GM12878 (cell line): ENCODE data around the gene TMEM131L. TPM values are rescaled to one million over a fixed set of nuclear protein-coding genes. Genes with fewer than 3 reads are reported as not detected.
"Not testable (repeated sequence)": the region's sequence is repeated elsewhere in the genome, so short reads cannot be mapped to it uniquely, and the experiment has no call there.

Source experiments
- ATAC-seq: fragments of 200-7000 bp; cut with Tn5 transposase; 3 replicates; pipeline ENCODE4 v1.9.1; 2020; ENCODE audit warnings: mild to moderate bottlenecking, moderate library complexity
- BruUV-seq: library from RNA; stranded (reverse); fragments of 400-500 nt; replicated peaks from 2 replicates; lab custom pipeline; 2021; lab: Mats Ljungman, UMichigan
- CTCF ChIA-PET: fragments of 300-600 bp; sonication (Branson Sonifier 250); formaldehyde crosslinking; extraction: SDS; loops from one replicate; lab custom pipeline; 2021; ENCODE audit warnings: inconsistent platforms; lab: Yijun Ruan, JAX
- POLR2A ChIA-PET: fragments of 350-600 bp; formaldehyde crosslinking; extraction: SDS; loops from one replicate; lab custom pipeline; 2021; ENCODE audit warnings: inconsistent platforms; lab: Charles Lee
- RAD21 ChIA-PET: fragments of 300-600 bp; sonication (Branson Sonifier 250); formaldehyde crosslinking; loops from one replicate; lab custom pipeline; 2023; ENCODE audit warnings: antibody characterized with exemption; ENCODE audit not compliant: unreplicated experiment; lab: Charles Lee
- SMC1A ChIA-PET: fragments of 300-600 bp; sonication (Branson Sonifier 250); formaldehyde crosslinking; loops from one replicate; lab custom pipeline; 2023; ENCODE audit not compliant: unreplicated experiment, uncharacterized antibody; lab: Charles Lee
- DNase-seq: peaks from one replicate; pipeline ENCODE4 v3.0.0-alpha.2; 2011; ENCODE audit warnings: low read depth, low spot score
- FAIRE-seq: peaks from 3 replicates; lab custom pipeline; 2011; peaks lifted over from hg19 to GRCh38; lab: Jason Lieb, UNC
- H2AFZ ChIP-seq: 2 replicates; pipeline ENCODE4 v1.6.0; 2011; ENCODE audit warnings: low read depth, low read length, control low read depth; ENCODE audit not compliant: control insufficient read depth
- H3K27ac ChIP-seq: 2 replicates; pipeline ENCODE4 v1.5.1; 2011; ENCODE audit warnings: control low read depth; ENCODE audit not compliant: control insufficient read depth, insufficient read depth
- H3K27me3 ChIP-seq, 2 experiments: replicated peaks in 1 of 2; 2 replicates each; pipeline versions ENCODE4 v1.6.0 to v1.6.1; 2011; ENCODE audit warnings: low read length in 1 of 2; ENCODE audit not compliant: control insufficient read depth in 2 of 2, insufficient read depth in 2 of 2
- H3K36me3 ChIP-seq, 2 experiments: 2 replicates each; pipeline ENCODE4 v1.5.1; 2011; ENCODE audit warnings: low read length in 1 of 2; ENCODE audit not compliant: control insufficient read depth in 2 of 2, insufficient read depth in 2 of 2
- H3K4me1 ChIP-seq: 2 replicates; pipeline ENCODE4 v1.6.1; 2011; ENCODE audit warnings: mild to moderate bottlenecking, low read length, moderate library complexity, mixed read lengths; ENCODE audit not compliant: control insufficient read depth, insufficient read depth
- H3K4me2 ChIP-seq: 2 replicates; pipeline ENCODE4 v1.6.0; 2011; ENCODE audit warnings: control low read depth; ENCODE audit not compliant: control insufficient read depth, insufficient read depth
- H3K4me3 ChIP-seq: fragments of 200-600 bp; sonication (generic); 2 replicates; pipeline ENCODE4 v1.5.1; 2016
- H3K79me2 ChIP-seq: 2 replicates; pipeline ENCODE4 v1.6.0; 2011; ENCODE audit warnings: low read length; ENCODE audit not compliant: control insufficient read depth, insufficient read depth
- H3K9ac ChIP-seq: 2 replicates; pipeline ENCODE4 v1.8.0; 2011; ENCODE audit warnings: low read length, control low read depth, mixed read lengths; ENCODE audit not compliant: control insufficient read depth, insufficient read depth
- H3K9me3 ChIP-seq: replicated peaks from 3 replicates; pipeline ENCODE4 v1.5.1; 2011; ENCODE audit warnings: mild to moderate bottlenecking, low read length; ENCODE audit not compliant: control insufficient read depth, insufficient read depth
- H4K20me1 ChIP-seq: 2 replicates; pipeline ENCODE4 v1.6.0; 2011; ENCODE audit not compliant: control insufficient read depth, insufficient read depth
- NFIC ChIP-seq: IDR thresholded peaks from 2 replicates; pipeline ENCODE4 v1.6.1; 2012; ENCODE audit warnings: low read depth, mild to moderate bottlenecking, inconsistent platforms, low read length, moderate library complexity
- SPI1 ChIP-seq: IDR thresholded peaks from 2 replicates; pipeline ENCODE4 v1.6.1; 2011; ENCODE audit warnings: low read depth, mild to moderate bottlenecking, low read length, moderate library complexity, borderline replicate concordance; ENCODE audit not compliant: insufficient read depth
- SRF ChIP-seq, 2 experiments: IDR thresholded peaks; 2 replicates each; pipeline ENCODE4 v1.6.1; 2011; ENCODE audit warnings: low read depth in 2 of 2, low read length in 2 of 2, mild to moderate bottlenecking in 1 of 2, moderate library complexity in 1 of 2
- ZNF622 ChIP-seq: fragments of 450-650 bp; IDR thresholded peaks from 2 replicates; pipeline ENCODE4 v1.6.1; 2017; ENCODE audit warnings: mild to moderate bottlenecking, inconsistent platforms
- WGBS: methylation state at CpG from one replicate; pipeline ENCODE4 v1.1.6; 2016; ENCODE audit warnings: low lambda C conversion rate; ENCODE audit not compliant: insufficient replicate concordance, insufficient coverage; ENCODE audit errors: missing lambda C conversion rate; 5-methylcytosine and 5-hydroxymethylcytosine counted together
- in situ Hi-C: fragments of 300-500 bp; cut with MboI; formaldehyde crosslinking; loops from 9 replicates; pipeline ENCODE4 v1.14.3; 2018; ENCODE audit warnings: mixed read lengths
- intact Hi-C: fragments of 100-400 bp; cut with micrococcal nuclease; formaldehyde crosslinking; loops from one replicate; pipeline ENCODE4 v1.14.2; 2022; ENCODE audit not compliant: unreplicated experiment
- polyA plus RNA-seq, 11 experiments: library from polyadenylated mRNA; depleted of rRNA in 4 of 11; unstranded in 6 of 11; stranded (reverse) in 5 of 11; fragments of >200 nt; fragmentation: Nextera tagmentation in 4 of 11; fragmentation: Illumina TruSeq in 1 of 11; extraction: Ambion mirVana in 4 of 11; extraction: Trizol in 1 of 11; gene quantifications; 1 replicate in 1 of 11; 2 replicates in 10 of 11; pipeline versions ENCODE4 v1.2.1 to v1.2.3, GENCODE V29; 2011 to 2016; ENCODE audit warnings: inconsistent platforms in 2 of 11, missing spikeins in 2 of 11, low read depth in 1 of 11
- total RNA-seq, 4 experiments: library from RNA; depleted of rRNA in 3 of 4; stranded (reverse); fragments of >200 nt in 3 of 4; fragmentation: Illumina TruSeq in 1 of 4; extraction: Trizol in 1 of 4; gene quantifications; 2 replicates each; pipeline versions ENCODE4 v1.2.1 to v1.2.3, GENCODE V29; 2013 to 2021
- TF ChIP-seq, protein P1 (sequence below): fragments of 450-650 bp; IDR thresholded peaks from 2 replicates; pipeline ENCODE4 v1.6.1; 2018; ENCODE audit warnings: borderline replicate concordance, mild to moderate bottlenecking; ENCODE audit not compliant: partially characterized antibody
- TF ChIP-seq, protein P2 (sequence below): fragments of 450-650 bp; conservative IDR thresholded peaks from 2 replicates; pipeline ENCODE4 v1.6.1; 2017; ENCODE audit warnings: mild to moderate bottlenecking, moderate library complexity
- TF ChIP-seq, protein P3 (sequence below): IDR thresholded peaks from 2 replicates; pipeline ENCODE4 v1.6.1; 2012; ENCODE audit warnings: low read depth, low read length, improper control_type of control experiment

TMEM131L gene
- total and polyA plus RNA-seq, 10 of the 15 experiments (the other 5 are each of a cell fraction or from before 2014, with no cell fraction given), result 8.5 to 101 (median 74.4) TPM

DNA sequence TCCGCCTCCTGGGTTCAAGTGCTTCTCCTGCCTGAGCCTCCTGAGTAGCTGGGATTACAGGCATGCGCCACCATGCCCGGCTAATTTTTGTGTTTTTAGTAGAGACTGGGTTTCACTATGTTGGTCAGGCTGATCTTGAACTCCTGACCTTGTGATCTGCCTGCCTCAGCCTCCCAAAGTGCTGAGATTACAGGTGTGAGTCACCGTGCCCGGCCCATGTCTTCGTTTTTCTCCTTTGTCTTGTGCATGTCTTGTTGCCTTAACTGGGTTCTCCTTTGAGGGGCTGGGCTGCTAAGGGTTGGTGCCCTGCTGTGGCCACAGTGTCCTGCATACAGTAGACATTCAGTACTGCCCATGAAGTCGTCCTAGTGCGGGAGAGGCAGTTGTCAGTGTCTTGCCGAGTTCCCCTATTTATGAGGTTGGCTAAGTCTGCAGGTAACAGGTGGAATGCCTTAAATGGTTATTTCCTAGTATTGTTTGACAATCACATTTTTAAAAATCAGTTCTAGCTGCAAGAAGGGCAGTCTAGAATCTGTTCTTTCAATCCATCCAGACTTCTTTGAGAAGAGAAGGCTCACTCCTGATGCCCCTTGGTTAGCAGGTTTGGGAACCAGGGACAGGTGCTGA lies 5.0 kb downstream of the TMEM131L start:
- Histone ChIP-seq H3K27ac (peak overlapping the region; percentile 88), H3K4me3 (peak overlapping the region; percentile 98), H3K9ac (peak overlapping the region; percentile 66), H3K4me1 (peaks cover 40% of the 10 kb centered on the region), H3K4me2 (peak overlapping the region; percentile 90), H3K36me3 (peaks cover 6 to 30% of the 10 kb centered on the region in 2 experiments)
- SMC1A ChIA-PET, result interaction anchor here (1.1 to 12.9 kb wide), 8 partner anchors 11 to 70 kb away, joined by 3 to 356 read pairs (median 32); no protein-coding TSS in a partner anchor
- H3K27me3 ChIP-seq, H3K9me3 ChIP-seq, H4K20me1 ChIP-seq, DNase-seq, intact Hi-C loops, FAIRE-seq, H2AFZ ChIP-seq, in situ Hi-C loops, ATAC-seq: not testable (repeated sequence)
- RAD21 ChIA-PET, result interaction anchor here (0.7 to 15.8 kb wide), 7 partner anchors 11 to 103 kb away, joined by 3 to 429 read pairs (median 57); no protein-coding TSS in a partner anchor
- WGBS, result 11% methylated on average over 9 of the region's 9 CpGs
- POLR2A ChIA-PET, result interaction anchor here (0.6 to 16.1 kb wide), 4 partner anchors 11 to 30 kb away, joined by 3 to 268 read pairs (median 18); no protein-coding TSS in a partner anchor
- CTCF ChIA-PET, result interaction anchor here (1.3 to 6.5 kb wide), 7 partner anchors 11 to 75 kb away, joined by 3 to 55 read pairs (median 4); no protein-coding TSS in a partner anchor
- TSS peak; percentile 91 for BruUV-seq
- TF ChIP-seq SPI1 (0 out of 2 replicates have a peak, but pooled peaks have one; percentile 5), SRF (IDR thresholded peaks at IDR 0.05; ENCODE audit: low read depth in 2 of 2, low read length in 2 of 2) (peak in 1 of 2 experiments; percentile 75; a peak in 2 of 4 replicates)
- TF ChIP-seq, all 136 proteins: peak for 2; not testable (repeated sequence) for 134
- peaks cover 98% of the 10 kb centered on the region for H3K79me2 ChIP-seq

DNA sequence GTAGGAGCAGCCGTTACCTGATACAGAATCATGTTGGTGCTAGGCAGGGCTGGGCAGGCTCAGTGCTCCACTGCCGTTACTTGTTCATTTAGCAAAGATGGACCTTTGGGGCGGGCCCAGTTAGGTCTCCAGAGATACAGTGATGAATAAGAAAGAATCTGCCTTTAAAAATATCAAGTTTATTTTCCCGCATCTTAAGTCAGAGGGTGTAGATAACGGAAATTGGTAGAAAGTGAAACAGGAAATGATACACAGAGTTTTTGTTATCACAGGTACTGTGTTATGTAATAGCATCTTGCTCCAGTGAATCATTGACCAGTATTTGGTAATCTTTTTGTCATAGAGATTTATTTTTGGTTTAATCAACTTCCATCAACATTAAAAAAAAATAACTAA lies 5.5 kb downstream of the TMEM131L start:
- SMC1A ChIA-PET, result interaction anchor here (1.1 to 12.9 kb wide), 6 partner anchors 10 to 55 kb away, joined by 3 to 356 read pairs (median 24); no protein-coding TSS in a partner anchor
- H4K20me1 ChIP-seq, result no peaks in the 10 kb centered on the region; the same call in 1 of the 2 replicates
- no peaks in the 10 kb centered on the region for H3K27me3 ChIP-seq
- H3K4me2 ChIP-seq, result peak overlapping the region; percentile 90
- peak overlapping the region; percentile 98 for H3K4me3 ChIP-seq
- DNase-seq (no peak), FAIRE-seq (no peak), ATAC-seq (peak; percentile 23)
- POLR2A ChIA-PET, result interaction anchor here (0.5 to 16.1 kb wide), 5 partner anchors 11 to 60 kb away, joined by 3 to 268 read pairs (median 5); no protein-coding TSS in a partner anchor
- peaks cover 6 to 30% of the 10 kb centered on the region in 2 experiments for H3K36me3 ChIP-seq
- RAD21 ChIA-PET, result interaction anchor here (2.2 to 15.8 kb wide), 3 partner anchors 11 to 38 kb away, joined by 6 to 429 read pairs (median 118); no protein-coding TSS in a partner anchor
- no peaks in the 10 kb centered on the region; the same call in 2 of the 3 replicates for H3K9me3 ChIP-seq
- intact Hi-C loops (loop anchor here (1.0 kb wide), 1 partner anchor 17 kb away; no protein-coding TSS in a partner anchor), in situ Hi-C loops (no loop called here)
- peak overlapping the region; percentile 80 for H3K27ac ChIP-seq
- WGBS, result 1% methylated on average over 5 of the region's 5 CpGs
- peaks cover 45% of the 10 kb centered on the region for H3K4me1 ChIP-seq
- H3K79me2 ChIP-seq, result peaks cover 97% of the 10 kb centered on the region
- CTCF ChIA-PET, result interaction anchor here (1.5 kb wide), 1 partner anchor 18 kb away, joined by 6 read pairs; no protein-coding TSS in a partner anchor
- BruUV-seq, result no TSS peak
- H3K9ac ChIP-seq, result no peak overlapping the region; the same call in 1 of the 2 replicates
- H2AFZ ChIP-seq, result no peak overlapping the region
- TF ChIP-seq, protein P1, sequence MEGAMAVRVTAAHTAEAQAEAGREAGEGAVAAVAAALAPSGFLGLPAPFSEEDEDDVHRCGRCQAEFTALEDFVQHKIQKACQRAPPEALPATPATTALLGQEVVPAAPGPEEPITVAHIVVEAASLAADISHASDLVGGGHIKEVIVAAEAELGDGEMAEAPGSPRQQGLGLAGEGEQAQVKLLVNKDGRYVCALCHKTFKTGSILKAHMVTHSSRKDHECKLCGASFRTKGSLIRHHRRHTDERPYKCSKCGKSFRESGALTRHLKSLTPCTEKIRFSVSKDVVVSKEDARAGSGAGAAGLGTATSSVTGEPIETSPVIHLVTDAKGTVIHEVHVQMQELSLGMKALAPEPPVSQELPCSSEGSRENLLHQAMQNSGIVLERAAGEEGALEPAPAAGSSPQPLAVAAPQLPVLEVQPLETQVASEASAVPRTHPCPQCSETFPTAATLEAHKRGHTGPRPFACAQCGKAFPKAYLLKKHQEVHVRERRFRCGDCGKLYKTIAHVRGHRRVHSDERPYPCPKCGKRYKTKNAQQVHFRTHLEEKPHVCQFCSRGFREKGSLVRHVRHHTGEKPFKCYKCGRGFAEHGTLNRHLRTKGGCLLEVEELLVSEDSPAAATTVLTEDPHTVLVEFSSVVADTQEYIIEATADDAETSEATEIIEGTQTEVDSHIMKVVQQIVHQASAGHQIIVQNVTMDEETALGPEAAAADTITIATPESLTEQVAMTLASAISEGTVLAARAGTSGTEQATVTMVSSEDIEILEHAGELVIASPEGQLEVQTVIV, result no peak
- TF ChIP-seq, protein P2, sequence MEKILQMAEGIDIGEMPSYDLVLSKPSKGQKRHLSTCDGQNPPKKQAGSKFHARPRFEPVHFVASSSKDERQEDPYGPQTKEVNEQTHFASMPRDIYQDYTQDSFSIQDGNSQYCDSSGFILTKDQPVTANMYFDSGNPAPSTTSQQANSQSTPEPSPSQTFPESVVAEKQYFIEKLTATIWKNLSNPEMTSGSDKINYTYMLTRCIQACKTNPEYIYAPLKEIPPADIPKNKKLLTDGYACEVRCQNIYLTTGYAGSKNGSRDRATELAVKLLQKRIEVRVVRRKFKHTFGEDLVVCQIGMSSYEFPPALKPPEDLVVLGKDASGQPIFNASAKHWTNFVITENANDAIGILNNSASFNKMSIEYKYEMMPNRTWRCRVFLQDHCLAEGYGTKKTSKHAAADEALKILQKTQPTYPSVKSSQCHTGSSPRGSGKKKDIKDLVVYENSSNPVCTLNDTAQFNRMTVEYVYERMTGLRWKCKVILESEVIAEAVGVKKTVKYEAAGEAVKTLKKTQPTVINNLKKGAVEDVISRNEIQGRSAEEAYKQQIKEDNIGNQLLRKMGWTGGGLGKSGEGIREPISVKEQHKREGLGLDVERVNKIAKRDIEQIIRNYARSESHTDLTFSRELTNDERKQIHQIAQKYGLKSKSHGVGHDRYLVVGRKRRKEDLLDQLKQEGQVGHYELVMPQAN, result 0 out of 2 replicates have a peak, but pooled peaks have one; percentile 15
- TF ChIP-seq, protein P3, sequence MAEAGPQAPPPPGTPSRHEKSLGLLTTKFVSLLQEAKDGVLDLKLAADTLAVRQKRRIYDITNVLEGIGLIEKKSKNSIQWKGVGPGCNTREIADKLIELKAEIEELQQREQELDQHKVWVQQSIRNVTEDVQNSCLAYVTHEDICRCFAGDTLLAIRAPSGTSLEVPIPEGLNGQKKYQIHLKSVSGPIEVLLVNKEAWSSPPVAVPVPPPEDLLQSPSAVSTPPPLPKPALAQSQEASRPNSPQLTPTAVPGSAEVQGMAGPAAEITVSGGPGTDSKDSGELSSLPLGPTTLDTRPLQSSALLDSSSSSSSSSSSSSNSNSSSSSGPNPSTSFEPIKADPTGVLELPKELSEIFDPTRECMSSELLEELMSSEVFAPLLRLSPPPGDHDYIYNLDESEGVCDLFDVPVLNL, result no peak
- TF ChIP-seq ZNF622, result no peak
- TF ChIP-seq NFIC, result 0 out of 2 replicates have a peak, but pooled peaks have one; percentile 58
